Osteocyte (in vitro differentiated cells): Measurements from ENCODE around the gene VTN. TPM values are rescaled to one million over a fixed set of nuclear protein-coding genes. Genes with fewer than 3 reads are reported as not detected.

Experiments used
- DNase-seq: peaks from one replicate; pipeline ENCODE4 v3.0.0; 2021; ENCODE audit warnings: mixed read lengths; ENCODE audit not compliant: unreplicated experiment; ENCODE audit errors: extremely low spot score
- H3K27ac Mint-ChIP-seq: one replicate; pipeline ENCODE4 v1.8.0; 2021; ENCODE audit warnings: mild to moderate bottlenecking, mixed read lengths; ENCODE audit not compliant: unreplicated experiment
- H3K27me3 Mint-ChIP-seq: one replicate; pipeline ENCODE4 v1.8.0; 2021; ENCODE audit warnings: mixed read lengths; ENCODE audit not compliant: unreplicated experiment
- H3K36me3 Mint-ChIP-seq: one replicate; pipeline ENCODE4 v1.8.0; 2021; ENCODE audit warnings: mixed read lengths; ENCODE audit not compliant: unreplicated experiment
- H3K4me1 Mint-ChIP-seq: one replicate; pipeline ENCODE4 v1.8.0; 2021; ENCODE audit warnings: mixed read lengths; ENCODE audit not compliant: unreplicated experiment
- H3K4me3 Mint-ChIP-seq: one replicate; pipeline ENCODE4 v1.8.0; 2021; ENCODE audit warnings: mild to moderate bottlenecking, moderate library complexity, mixed read lengths; ENCODE audit not compliant: unreplicated experiment
- H3K9me3 Mint-ChIP-seq: one replicate; pipeline ENCODE4 v1.8.0; 2021; ENCODE audit warnings: mixed read lengths; ENCODE audit not compliant: unreplicated experiment
- total RNA-seq: library from RNA; stranded (reverse); gene quantifications from 2 replicates; pipeline ENCODE4 v1.2.1, GENCODE V29; 2021
- TF ChIP-seq, protein P1 (sequence below): fragments of 200-600 bp; sonication (generic); IDR thresholded peaks from 2 replicates; pipeline ENCODE4 v1.5.0; 2021; ENCODE audit warnings: antibody characterized with exemption, mild to moderate bottlenecking, moderate library complexity

VTN gene
- total RNA-seq, 1 donor from 2014 or later = 0.70 TPM

DNA sequence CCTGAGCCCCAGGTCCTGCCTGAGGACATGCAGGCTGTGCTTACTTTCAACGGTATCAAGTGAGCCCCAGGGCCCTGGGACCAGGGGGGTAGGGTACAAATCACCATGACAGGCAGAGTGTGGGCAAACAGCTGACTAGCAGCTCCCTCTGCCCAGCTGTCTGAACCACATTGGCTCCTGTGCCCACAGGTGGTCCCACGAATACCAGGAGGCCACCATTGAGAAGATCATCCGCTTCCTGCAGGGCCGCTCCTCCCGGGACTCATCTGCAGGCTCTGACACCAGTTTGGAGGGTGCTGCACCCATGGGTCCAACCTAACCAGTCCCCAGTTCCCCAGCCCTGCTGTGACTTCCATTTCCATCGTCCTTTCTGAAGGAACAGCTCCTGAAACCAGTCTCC is 25.9 kb upstream of the VTN start:
- no peak overlapping the region for H3K4me3 Mint-ChIP-seq
- H3K4me1 Mint-ChIP-seq = peaks cover 5% of the 10 kb centered on the region
- no peaks in the 10 kb centered on the region for H3K27me3 Mint-ChIP-seq
- no peaks in the 10 kb centered on the region for H3K9me3 Mint-ChIP-seq
- peaks cover 18% of the 10 kb centered on the region for H3K36me3 Mint-ChIP-seq
- TF ChIP-seq, protein P1, sequence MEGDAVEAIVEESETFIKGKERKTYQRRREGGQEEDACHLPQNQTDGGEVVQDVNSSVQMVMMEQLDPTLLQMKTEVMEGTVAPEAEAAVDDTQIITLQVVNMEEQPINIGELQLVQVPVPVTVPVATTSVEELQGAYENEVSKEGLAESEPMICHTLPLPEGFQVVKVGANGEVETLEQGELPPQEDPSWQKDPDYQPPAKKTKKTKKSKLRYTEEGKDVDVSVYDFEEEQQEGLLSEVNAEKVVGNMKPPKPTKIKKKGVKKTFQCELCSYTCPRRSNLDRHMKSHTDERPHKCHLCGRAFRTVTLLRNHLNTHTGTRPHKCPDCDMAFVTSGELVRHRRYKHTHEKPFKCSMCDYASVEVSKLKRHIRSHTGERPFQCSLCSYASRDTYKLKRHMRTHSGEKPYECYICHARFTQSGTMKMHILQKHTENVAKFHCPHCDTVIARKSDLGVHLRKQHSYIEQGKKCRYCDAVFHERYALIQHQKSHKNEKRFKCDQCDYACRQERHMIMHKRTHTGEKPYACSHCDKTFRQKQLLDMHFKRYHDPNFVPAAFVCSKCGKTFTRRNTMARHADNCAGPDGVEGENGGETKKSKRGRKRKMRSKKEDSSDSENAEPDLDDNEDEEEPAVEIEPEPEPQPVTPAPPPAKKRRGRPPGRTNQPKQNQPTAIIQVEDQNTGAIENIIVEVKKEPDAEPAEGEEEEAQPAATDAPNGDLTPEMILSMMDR = no peak
- no peak for DNase-seq
- H3K27ac Mint-ChIP-seq = no peak overlapping the region

- DNase-seq = no peak
- Mint-ChIP-seq H3K9me3 (no peaks in the 10 kb centered on the region), H3K27ac (no peak overlapping the region), H3K4me1 (peaks cover 5% of the 10 kb centered on the region), H3K27me3 (no peaks in the 10 kb centered on the region), H3K4me3 (no peak overlapping the region), H3K36me3 (peaks cover 24% of the 10 kb centered on the region)
- TF ChIP-seq, protein P1 = no peak
Observed at GRCh38 chr17:28395426-28395825, 25.3 kb upstream of the VTN start.

GRCh38 chr17:28394337-28395116 is 24.4 kb upstream of the VTN start:
- Mint-ChIP-seq H3K4me1 (peaks cover 5% of the 10 kb centered on the region), H3K27me3 (no peaks in the 10 kb centered on the region), H3K27ac (no peak overlapping the region), H3K36me3 (peaks cover 32% of the 10 kb centered on the region), H3K9me3 (no peaks in the 10 kb centered on the region), H3K4me3 (no peak overlapping the region)
- no peak for DNase-seq
- TF ChIP-seq, protein P1 = no peak

- Mint-ChIP-seq H3K36me3 (peaks cover 39% of the 10 kb centered on the region), H3K4me1 (no peaks in the 10 kb centered on the region), H3K9me3 (no peaks in the 10 kb centered on the region), H3K27ac (no peak overlapping the region), H3K4me3 (no peak overlapping the region), H3K27me3 (no peaks in the 10 kb centered on the region)
- no peak for DNase-seq
- TF ChIP-seq, protein P1 = no peak
Observed at GRCh38 chr17:28392491-28392890, 22.4 kb upstream of the VTN start.

GRCh38 chr17:28391401-28391800 is 21.3 kb upstream of the VTN start:
- Mint-ChIP-seq H3K4me3 (no peak overlapping the region), H3K36me3 (peaks cover 40% of the 10 kb centered on the region)
- TF ChIP-seq, protein P1 = no peak

More at GRCh38 chr17:28391401-28391800, 21.3 kb upstream of the VTN start:
- Mint-ChIP-seq H3K9me3 (no peaks in the 10 kb centered on the region), H3K4me1 (no peaks in the 10 kb centered on the region), H3K27me3 (no peaks in the 10 kb centered on the region), H3K27ac (no peak overlapping the region)
- DNase-seq = no peak
